Measurements from ENCODE around the gene ILKAP.

Gene ILKAP

DNA sequence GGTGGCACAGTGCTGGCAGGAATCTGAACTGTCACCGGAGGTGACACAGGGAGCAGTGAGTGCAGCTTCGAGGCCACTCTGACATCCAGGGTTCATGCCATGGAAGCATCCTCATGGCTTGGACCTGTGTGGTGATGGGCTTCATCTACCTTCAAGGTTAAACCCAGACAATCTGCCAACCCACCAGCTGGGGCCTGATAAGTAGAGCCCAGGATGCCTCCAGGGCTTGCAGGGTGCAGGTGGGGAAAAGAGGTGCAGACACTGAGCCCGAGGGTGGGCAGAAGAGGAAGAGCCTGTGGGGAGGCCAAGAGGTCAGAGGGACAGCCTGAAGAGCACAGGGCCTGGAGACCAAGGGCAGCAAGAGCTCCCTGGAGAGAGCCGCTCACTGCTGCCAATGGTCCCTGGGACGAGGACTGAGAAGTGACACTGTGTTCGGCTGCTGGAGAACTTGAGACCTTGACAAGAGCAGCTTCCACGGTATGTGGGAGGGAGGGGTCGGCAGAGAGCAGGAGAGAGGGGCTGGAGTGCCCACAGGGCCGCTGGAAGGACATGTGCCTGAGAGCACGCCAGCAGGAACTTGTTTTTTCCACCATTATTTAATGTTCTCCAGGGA, 44.5 kb upstream of the ILKAP start:
- TF ChIP-seq, protein P1, sequence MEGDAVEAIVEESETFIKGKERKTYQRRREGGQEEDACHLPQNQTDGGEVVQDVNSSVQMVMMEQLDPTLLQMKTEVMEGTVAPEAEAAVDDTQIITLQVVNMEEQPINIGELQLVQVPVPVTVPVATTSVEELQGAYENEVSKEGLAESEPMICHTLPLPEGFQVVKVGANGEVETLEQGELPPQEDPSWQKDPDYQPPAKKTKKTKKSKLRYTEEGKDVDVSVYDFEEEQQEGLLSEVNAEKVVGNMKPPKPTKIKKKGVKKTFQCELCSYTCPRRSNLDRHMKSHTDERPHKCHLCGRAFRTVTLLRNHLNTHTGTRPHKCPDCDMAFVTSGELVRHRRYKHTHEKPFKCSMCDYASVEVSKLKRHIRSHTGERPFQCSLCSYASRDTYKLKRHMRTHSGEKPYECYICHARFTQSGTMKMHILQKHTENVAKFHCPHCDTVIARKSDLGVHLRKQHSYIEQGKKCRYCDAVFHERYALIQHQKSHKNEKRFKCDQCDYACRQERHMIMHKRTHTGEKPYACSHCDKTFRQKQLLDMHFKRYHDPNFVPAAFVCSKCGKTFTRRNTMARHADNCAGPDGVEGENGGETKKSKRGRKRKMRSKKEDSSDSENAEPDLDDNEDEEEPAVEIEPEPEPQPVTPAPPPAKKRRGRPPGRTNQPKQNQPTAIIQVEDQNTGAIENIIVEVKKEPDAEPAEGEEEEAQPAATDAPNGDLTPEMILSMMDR (IDR thresholded peaks at IDR 0.05; ENCODE audit: insufficient read depth, low read length, poor library complexity, severe bottlenecking), result no peak
- H3K27me3 ChIP-seq (replicated peaks; ENCODE audit: control insufficient read depth, insufficient read depth, low read length), result no peaks in the 10 kb centered on the region
- H3K4me3 ChIP-seq (replicated peaks; ENCODE audit: low read depth, low read length), result no peak overlapping the region
- H3K36me3 ChIP-seq (ENCODE audit: control insufficient read depth, insufficient read depth, low read length), result peaks cover 22% of the 10 kb centered on the region
- no peak for DNase-seq (ENCODE audit: extremely low read depth, insufficient read length)

DNA sequence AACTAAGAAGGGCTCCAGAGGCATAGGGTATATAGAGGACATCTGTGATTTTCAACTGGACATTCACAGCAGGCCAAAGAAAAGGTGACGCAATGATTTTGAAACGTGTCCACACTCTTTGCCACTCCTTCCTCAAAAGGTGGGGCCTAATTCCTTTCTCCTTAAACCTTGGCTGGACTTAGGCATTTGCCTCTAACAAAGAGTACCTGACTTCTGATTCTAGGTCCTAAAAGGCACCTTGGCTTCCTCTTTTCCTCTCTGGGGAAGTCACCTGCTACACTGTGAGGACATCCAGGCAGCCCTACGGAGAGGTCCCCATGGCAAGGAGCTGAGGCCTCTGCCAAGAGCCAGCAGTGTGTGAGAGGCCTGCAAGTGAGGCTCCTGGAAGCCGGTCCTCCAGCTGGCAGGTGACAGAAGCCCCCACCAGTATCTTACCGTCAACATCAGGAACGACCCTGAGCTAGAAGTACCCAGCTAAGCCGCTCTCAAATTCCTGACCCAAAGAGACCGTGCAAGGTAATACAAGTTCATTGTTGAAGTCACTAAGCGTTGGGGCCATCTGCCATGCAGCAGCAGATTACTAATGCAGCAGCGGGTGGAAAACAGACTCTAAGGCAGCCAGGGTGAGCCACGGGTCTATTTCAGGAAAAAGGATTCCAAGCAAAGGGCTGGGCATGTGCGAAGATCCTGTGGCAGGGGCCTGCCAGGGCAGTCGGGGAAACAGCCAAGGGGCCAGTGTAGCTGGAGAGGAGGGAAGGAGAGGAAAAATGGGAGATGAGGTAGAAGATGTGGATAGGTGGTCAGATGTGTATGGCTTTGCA, 43.7 kb upstream of the ILKAP start:
- Histone ChIP-seq H3K36me3 (ENCODE audit: control insufficient read depth, insufficient read depth, low read length) (peaks cover 18% of the 10 kb centered on the region), H3K27me3 (replicated peaks; ENCODE audit: control insufficient read depth, insufficient read depth, low read length) (no peaks in the 10 kb centered on the region), H3K4me3 (replicated peaks; ENCODE audit: low read depth, low read length) (no peak overlapping the region)
- TF ChIP-seq, protein P1 (IDR thresholded peaks at IDR 0.05; ENCODE audit: insufficient read depth, low read length, poor library complexity, severe bottlenecking), result no peak
- DNase-seq (ENCODE audit: extremely low read depth, insufficient read length), result no peak

DNA sequence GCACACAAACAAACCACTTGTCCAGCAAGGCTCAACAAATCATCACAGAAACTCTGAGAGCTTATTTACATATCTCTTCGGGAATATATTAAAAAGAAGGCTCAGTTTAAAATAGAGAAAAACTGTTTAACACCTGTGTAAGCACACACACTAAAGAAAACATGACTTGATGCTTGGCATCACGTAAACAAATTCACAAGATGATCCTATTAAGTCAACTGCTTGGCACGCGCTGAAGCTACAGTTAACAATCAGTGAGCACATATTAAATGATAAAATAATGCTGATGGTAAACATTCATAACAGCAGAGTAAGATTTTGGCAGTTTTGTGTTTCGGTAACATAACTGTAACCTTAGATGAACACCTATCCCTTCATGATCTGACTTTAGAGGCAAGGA, 40.7 kb upstream of the ILKAP start:
- Histone ChIP-seq H3K36me3 (ENCODE audit: control insufficient read depth, insufficient read depth, low read length) (peaks cover 5% of the 10 kb centered on the region), H3K4me3 (replicated peaks; ENCODE audit: low read depth, low read length) (no peak overlapping the region), H3K27me3 (replicated peaks; ENCODE audit: control insufficient read depth, insufficient read depth, low read length) (no peaks in the 10 kb centered on the region)
- no peak for DNase-seq (ENCODE audit: extremely low read depth, insufficient read length)
- TF ChIP-seq, protein P1 (IDR thresholded peaks at IDR 0.05; ENCODE audit: insufficient read depth, low read length, poor library complexity, severe bottlenecking), result no peak

DNA sequence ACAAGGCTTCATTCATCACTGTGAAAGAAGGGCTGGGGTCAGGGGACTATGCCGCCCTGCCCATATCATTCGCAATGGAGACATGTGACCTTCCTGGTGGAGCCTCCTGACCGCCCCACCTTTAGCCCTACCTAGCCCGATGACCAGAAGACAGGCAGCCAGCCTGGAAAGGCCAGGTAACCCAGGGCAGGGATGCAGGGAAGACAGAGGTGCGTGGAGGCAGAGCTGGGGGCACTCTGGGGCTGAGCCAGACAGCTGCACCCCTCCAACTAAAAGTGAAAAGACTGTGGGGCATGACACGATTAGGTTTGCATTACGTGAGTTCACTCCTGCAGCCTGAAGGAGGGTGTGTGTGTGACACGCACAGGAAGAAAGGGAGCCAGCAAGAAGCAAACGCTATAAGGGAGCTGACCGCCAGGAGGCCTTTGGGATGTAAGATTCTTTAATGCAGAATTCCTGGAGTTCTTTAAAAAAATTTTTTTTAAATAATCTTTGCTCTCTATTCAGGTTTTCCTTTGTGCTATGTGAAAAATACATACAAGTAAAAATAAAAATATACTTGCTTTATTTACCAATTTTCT, 40.1 kb upstream of the ILKAP start:
- no peak for DNase-seq (ENCODE audit: extremely low read depth, insufficient read length)
- Histone ChIP-seq H3K4me3 (replicated peaks; ENCODE audit: low read depth, low read length) (no peak overlapping the region), H3K27me3 (replicated peaks; ENCODE audit: control insufficient read depth, insufficient read depth, low read length) (no peaks in the 10 kb centered on the region; the same call in 1 of the 2 replicates), H3K36me3 (ENCODE audit: control insufficient read depth, insufficient read depth, low read length) (peaks cover 5% of the 10 kb centered on the region)
- TF ChIP-seq, protein P1 (IDR thresholded peaks at IDR 0.05; ENCODE audit: insufficient read depth, low read length, poor library complexity, severe bottlenecking), result no peak

DNA sequence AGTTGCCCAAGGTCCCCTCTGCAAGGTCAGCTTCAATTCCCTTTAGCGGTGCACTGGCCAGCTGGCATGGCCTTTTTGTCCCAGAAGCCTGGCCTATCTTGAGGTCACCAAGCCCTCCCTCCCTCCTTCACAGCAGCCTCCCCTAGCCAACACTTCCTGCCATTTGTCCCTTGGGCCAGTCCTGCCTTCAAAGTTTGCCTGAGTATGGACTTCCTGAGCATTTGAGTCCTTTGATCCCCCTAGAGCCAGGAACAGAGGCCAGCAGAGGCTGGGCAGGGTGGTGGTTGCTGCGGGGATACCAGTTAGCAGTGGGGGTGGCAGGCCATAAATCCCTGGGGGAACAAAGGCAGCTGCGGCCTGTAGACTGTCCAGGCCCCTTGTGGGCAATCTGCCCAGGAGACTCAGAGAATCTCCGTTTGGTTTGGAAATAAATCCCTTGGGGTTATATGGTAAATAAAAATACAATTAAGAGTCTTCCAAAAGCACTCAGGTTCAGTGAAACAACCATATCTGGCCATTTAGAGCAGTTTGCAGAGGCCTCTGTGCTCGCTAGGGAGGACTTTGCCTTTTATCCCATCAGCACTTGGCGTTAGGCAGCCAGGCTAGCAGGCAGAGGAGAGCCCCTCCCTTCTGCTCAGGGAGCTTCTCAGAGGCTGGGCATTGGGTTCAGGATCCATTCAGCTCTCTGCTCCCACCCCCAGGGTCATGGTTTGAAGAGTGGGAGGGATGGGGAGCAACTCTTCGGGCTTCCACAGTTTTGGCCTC, 39.4 kb upstream of the ILKAP start:
- no peak for DNase-seq (ENCODE audit: extremely low read depth, insufficient read length)
- TF ChIP-seq, protein P1 (IDR thresholded peaks at IDR 0.05; ENCODE audit: insufficient read depth, low read length, poor library complexity, severe bottlenecking), result no peak
- H3K36me3 ChIP-seq (ENCODE audit: control insufficient read depth, insufficient read depth, low read length), result peaks cover 5% of the 10 kb centered on the region
- H3K27me3 ChIP-seq (replicated peaks; ENCODE audit: control insufficient read depth, insufficient read depth, low read length), result no peaks in the 10 kb centered on the region; the same call in 1 of the 2 replicates
- H3K4me3 ChIP-seq (replicated peaks; ENCODE audit: low read depth, low read length), result no peak overlapping the region
